Panc1 (cell line): ENCODE results near the gene PHTF2. TPM values are rescaled to one million over a fixed set of nuclear protein-coding genes. Genes with fewer than 3 reads are reported as not detected.

Experiments
- ATAC-seq: fragments of 200-7000 bp; cut with Tn5 transposase; 2 replicates; pipeline ENCODE4 v1.9.1; 2020; ENCODE audit warnings: mild to moderate bottlenecking, moderate library complexity
- BruUV-seq: library from RNA; stranded (reverse); fragments of 400-500 nt; replicated peaks from 2 replicates; lab custom pipeline; 2021; lab: Mats Ljungman, UMichigan
- CTCF ChIA-PET: fragments of 300-600 bp; sonication (Branson Sonifier 250); formaldehyde crosslinking; loops from one replicate; lab custom pipeline; 2022; ENCODE audit warnings: antibody characterized with exemption; lab: Charles Lee
- POLR2A ChIA-PET: fragments of 300-600 bp; sonication (Branson Sonifier 250); formaldehyde crosslinking; loops from one replicate; lab custom pipeline; 2022; ENCODE audit warnings: antibody characterized with exemption; lab: Charles Lee
- DNase-seq: peaks from one replicate; pipeline ENCODE4 v3.0.0-alpha.2; 2010; ENCODE audit warnings: low read depth, low spot score
- H3K27ac ChIP-seq: 2 replicates; pipeline ENCODE4 v1.5.1; 2011; ENCODE audit warnings: mild to moderate bottlenecking, low read length, inconsistent platforms
- H3K27me3 ChIP-seq: fragments of 200-500 bp; sonication (Bioruptor generic); 2 replicates; pipeline ENCODE4 v1.6.0; 2014; ENCODE audit warnings: low read length, inconsistent platforms; ENCODE audit not compliant: control insufficient read depth, insufficient read depth
- H3K36me3 ChIP-seq: fragments of 200-500 bp; sonication (Bioruptor generic); 2 replicates; pipeline ENCODE4 v1.5.1; 2014; ENCODE audit warnings: inconsistent platforms, mild to moderate bottlenecking, low read length, moderate library complexity; ENCODE audit not compliant: control insufficient read depth, insufficient read depth
- H3K4me1 ChIP-seq: 2 replicates; pipeline ENCODE4 v1.5.1; 2011; ENCODE audit warnings: inconsistent platforms, mild to moderate bottlenecking, low read length, moderate library complexity; ENCODE audit not compliant: control insufficient read depth, insufficient read depth
- H3K4me3 ChIP-seq, 2 experiments: 2 replicates each; pipeline ENCODE4 v1.5.1; 2011 to 2012; ENCODE audit warnings: low read depth in 2 of 2, low read length in 2 of 2, mild to moderate bottlenecking in 2 of 2, inconsistent platforms in 1 of 2, moderate library complexity in 1 of 2
- H3K9me3 ChIP-seq: fragments of 200-500 bp; sonication (Bioruptor generic); 2 replicates; pipeline ENCODE4 v1.5.1; 2014; ENCODE audit warnings: low read depth, mild to moderate bottlenecking, inconsistent platforms, low read length, moderate library complexity; ENCODE audit not compliant: control insufficient read depth, insufficient read depth
- POLR2AphosphoS5 ChIP-seq: IDR thresholded peaks from 2 replicates; pipeline ENCODE4 v1.6.1; 2012; ENCODE audit warnings: mild to moderate bottlenecking, low read depth, low read length, moderate library complexity
- SIN3A ChIP-seq: IDR thresholded peaks from 2 replicates; pipeline ENCODE4 v1.6.1; 2012; ENCODE audit warnings: low read depth, mild to moderate bottlenecking, low read length, moderate library complexity, borderline replicate concordance; ENCODE audit not compliant: insufficient read depth
- TCF7L2 ChIP-seq: IDR thresholded peaks from 2 replicates; pipeline ENCODE4 v1.6.1; 2011; ENCODE audit warnings: mild to moderate bottlenecking, low read depth, low read length, inconsistent platforms
- in situ Hi-C: cut with HindIII; loops from 2 replicates; pipeline ENCODE4 v1.10.0; 2016; ENCODE audit warnings: low sequenced_read_pairs, low pct_unique_long_range_greater_than_20kb
- intact Hi-C: fragments of 100-400 bp; cut with micrococcal nuclease; formaldehyde crosslinking; loops from one replicate; pipeline ENCODE4 v1.10.0; 2022; ENCODE audit not compliant: unreplicated experiment
- total RNA-seq: library from RNA; stranded (reverse); gene quantifications from one replicate; pipeline ENCODE4 v1.2.1, GENCODE V29; 2021; ENCODE audit not compliant: unreplicated experiment
- TF ChIP-seq, protein P1 (sequence below): fragments of 450-650 bp; IDR thresholded peaks from 2 replicates; pipeline ENCODE4 v1.5.1; 2017; ENCODE audit warnings: mild to moderate bottlenecking
- TF ChIP-seq, protein P2 (sequence below), 2 experiments: IDR thresholded peaks; 2 replicates each; pipeline ENCODE4 v1.6.1; 2011 to 2012; ENCODE audit warnings: low read depth in 2 of 2, control low read depth in 1 of 2, low read length in 1 of 2, mild to moderate bottlenecking in 1 of 2, moderate library complexity in 1 of 2; ENCODE audit not compliant: insufficient read depth in 1 of 2

The PHTF2 gene
- total RNA-seq, 1 experiment from 2014 or later: 61.5 TPM

GRCh38 chr7:77912293-77912692 lies 113.7 kb downstream of the PHTF2 start:
- H3K27ac ChIP-seq: no peak overlapping the region
- no TSS peak for BruUV-seq
- H3K4me3 ChIP-seq: no peak overlapping the region
- no peaks in the 10 kb centered on the region for H3K4me1 ChIP-seq
- ChIA-PET CTCF (interaction anchor here (0.5 kb wide), 1 partner anchor 201 kb away, joined by 9 read pairs; no protein-coding TSS in a partner anchor), POLR2A (interaction anchor here (0.7 kb wide), 1 partner anchor 149 kb away, joined by 18 read pairs; no protein-coding TSS in a partner anchor)
- H3K27me3 ChIP-seq: no peaks in the 10 kb centered on the region
- ATAC-seq (no peak), DNase-seq (no peak)
- no peaks in the 10 kb centered on the region for H3K9me3 ChIP-seq
- TF ChIP-seq POLR2AphosphoS5: no peak
- no peak for TF ChIP-seq SIN3A
- no peak for TF ChIP-seq TCF7L2
- TF ChIP-seq, protein P1, sequence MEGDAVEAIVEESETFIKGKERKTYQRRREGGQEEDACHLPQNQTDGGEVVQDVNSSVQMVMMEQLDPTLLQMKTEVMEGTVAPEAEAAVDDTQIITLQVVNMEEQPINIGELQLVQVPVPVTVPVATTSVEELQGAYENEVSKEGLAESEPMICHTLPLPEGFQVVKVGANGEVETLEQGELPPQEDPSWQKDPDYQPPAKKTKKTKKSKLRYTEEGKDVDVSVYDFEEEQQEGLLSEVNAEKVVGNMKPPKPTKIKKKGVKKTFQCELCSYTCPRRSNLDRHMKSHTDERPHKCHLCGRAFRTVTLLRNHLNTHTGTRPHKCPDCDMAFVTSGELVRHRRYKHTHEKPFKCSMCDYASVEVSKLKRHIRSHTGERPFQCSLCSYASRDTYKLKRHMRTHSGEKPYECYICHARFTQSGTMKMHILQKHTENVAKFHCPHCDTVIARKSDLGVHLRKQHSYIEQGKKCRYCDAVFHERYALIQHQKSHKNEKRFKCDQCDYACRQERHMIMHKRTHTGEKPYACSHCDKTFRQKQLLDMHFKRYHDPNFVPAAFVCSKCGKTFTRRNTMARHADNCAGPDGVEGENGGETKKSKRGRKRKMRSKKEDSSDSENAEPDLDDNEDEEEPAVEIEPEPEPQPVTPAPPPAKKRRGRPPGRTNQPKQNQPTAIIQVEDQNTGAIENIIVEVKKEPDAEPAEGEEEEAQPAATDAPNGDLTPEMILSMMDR: no peak
- TF ChIP-seq, protein P2, sequence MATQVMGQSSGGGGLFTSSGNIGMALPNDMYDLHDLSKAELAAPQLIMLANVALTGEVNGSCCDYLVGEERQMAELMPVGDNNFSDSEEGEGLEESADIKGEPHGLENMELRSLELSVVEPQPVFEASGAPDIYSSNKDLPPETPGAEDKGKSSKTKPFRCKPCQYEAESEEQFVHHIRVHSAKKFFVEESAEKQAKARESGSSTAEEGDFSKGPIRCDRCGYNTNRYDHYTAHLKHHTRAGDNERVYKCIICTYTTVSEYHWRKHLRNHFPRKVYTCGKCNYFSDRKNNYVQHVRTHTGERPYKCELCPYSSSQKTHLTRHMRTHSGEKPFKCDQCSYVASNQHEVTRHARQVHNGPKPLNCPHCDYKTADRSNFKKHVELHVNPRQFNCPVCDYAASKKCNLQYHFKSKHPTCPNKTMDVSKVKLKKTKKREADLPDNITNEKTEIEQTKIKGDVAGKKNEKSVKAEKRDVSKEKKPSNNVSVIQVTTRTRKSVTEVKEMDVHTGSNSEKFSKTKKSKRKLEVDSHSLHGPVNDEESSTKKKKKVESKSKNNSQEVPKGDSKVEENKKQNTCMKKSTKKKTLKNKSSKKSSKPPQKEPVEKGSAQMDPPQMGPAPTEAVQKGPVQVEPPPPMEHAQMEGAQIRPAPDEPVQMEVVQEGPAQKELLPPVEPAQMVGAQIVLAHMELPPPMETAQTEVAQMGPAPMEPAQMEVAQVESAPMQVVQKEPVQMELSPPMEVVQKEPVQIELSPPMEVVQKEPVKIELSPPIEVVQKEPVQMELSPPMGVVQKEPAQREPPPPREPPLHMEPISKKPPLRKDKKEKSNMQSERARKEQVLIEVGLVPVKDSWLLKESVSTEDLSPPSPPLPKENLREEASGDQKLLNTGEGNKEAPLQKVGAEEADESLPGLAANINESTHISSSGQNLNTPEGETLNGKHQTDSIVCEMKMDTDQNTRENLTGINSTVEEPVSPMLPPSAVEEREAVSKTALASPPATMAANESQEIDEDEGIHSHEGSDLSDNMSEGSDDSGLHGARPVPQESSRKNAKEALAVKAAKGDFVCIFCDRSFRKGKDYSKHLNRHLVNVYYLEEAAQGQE (IDR thresholded peaks at IDR 0.05; ENCODE audit: insufficient read depth in 1 of 2, low read depth in 2 of 2, low read length in 1 of 2): no peak
- no peaks in the 10 kb centered on the region; the same call in 1 of the 2 replicates for H3K36me3 ChIP-seq
- intact Hi-C loops (no loop called here), in situ Hi-C loops (no loop called here)

DNA sequence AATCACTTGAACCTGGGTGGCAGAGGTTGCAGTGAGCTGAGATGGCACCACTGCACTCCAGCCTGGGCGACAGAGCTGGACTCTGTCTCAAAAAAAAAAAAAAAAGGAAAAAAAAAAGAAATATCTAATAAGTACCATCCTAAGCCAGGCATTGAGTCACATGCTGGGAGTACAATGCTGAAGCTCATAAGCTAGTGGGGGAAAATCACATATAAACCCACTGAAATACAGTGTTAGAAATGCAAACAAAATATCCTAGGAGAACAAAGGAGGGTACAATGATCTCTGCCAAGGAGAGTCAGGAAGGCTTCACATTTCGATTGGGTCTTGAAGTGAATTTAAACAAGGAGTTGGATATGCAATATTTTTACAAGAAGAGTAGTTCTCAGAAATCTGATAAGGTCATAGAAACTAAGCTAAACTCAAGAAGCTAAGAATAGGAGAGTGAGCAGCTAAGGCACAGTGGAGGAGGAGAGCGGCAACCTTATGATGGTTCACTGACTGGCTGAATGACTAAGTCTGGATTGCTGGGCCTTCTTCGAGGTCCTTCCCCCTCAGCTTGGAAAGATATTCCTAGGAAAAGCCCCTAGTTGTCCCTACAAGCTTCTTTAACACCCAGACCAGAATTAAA lies 115.5 kb downstream of the PHTF2 start:
- intact Hi-C loops: no loop called here
- Histone ChIP-seq H3K27ac (no peak overlapping the region), H3K4me3 (no peak overlapping the region), H3K4me1 (no peaks in the 10 kb centered on the region), H3K36me3 (no peaks in the 10 kb centered on the region; the same call in 1 of the 2 replicates), H3K9me3 (no peaks in the 10 kb centered on the region), H3K27me3 (no peaks in the 10 kb centered on the region)
- TF ChIP-seq SIN3A (no peak), POLR2AphosphoS5 (no peak), TCF7L2 (no peak)
- TF ChIP-seq, protein P2 (IDR thresholded peaks at IDR 0.05; ENCODE audit: insufficient read depth in 1 of 2, low read depth in 2 of 2, low read length in 1 of 2): no peak
- TF ChIP-seq, protein P1: no peak
- ChIA-PET CTCF (no interaction called here), POLR2A (interaction anchor here (0.6 kb wide), 1 partner anchor 1216 kb away, joined by 4 read pairs; no protein-coding TSS in a partner anchor)
- DNase-seq: no peak
- BruUV-seq: no TSS peak
- in situ Hi-C loops: no loop called here
- no peak for ATAC-seq
